NT2/D1 (cell line): ENCODE results near the gene ZCCHC9.

Experiments
- YY1 ChIP-seq: IDR thresholded peaks from 2 replicates; pipeline ENCODE4 v1.6.1; 2011; ENCODE audit not compliant: insufficient read length, insufficient read depth
- ZNF274 ChIP-seq: IDR thresholded peaks from 2 replicates; pipeline ENCODE4 v1.6.1; 2011; ENCODE audit warnings: mild to moderate bottlenecking, low read depth, low read length

DNA sequence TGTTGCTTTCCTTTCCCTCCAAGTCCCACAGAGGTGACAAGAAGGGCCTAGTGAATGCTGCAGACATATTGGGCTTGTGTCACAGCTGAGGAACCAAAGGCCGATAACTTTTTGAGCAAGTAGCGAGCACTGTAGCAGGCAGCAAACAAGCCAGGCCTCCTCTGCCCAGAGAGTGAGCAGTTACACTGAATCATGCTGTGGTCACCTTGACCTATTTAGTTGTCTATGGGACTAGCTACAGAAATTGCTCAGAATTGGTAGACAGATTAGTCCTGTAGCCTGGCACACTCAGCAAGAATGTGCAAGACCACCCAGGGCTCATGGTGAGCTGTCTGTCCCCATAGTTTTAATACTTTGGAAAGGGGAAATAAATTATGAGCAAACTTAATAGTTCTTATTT is 25.2 kb downstream of the ZCCHC9 start:
- no peak for TF ChIP-seq YY1
- no peak for TF ChIP-seq ZNF274
